Measurements from ENCODE around the gene APOBR. TPM values are rescaled to one million over a fixed set of nuclear protein-coding genes. Genes with fewer than 3 reads are reported as not detected.

The APOBR gene
- total and polyA plus RNA-seq, 2 of the 13 experiments (the other 11 are each of a cell fraction or from before 2014, with no cell fraction given), result 0.03 TPM; not detected in 1

- TF ChIP-seq ZNF337 (CRISPR knock-in tag; IDR thresholded peaks at IDR 0.05; ENCODE audit: borderline replicate concordance, low read depth), result no peak
- TF ChIP-seq SPEN (CRISPR knock-in tag; IDR thresholded peaks at IDR 0.05; ENCODE audit: low read depth), result no peak
- no peak for TF ChIP-seq ZNF782 (CRISPR knock-in tag; IDR thresholded peaks at IDR 0.05; ENCODE audit: borderline replicate concordance)
- TF ChIP-seq USF2 (IDR thresholded peaks at IDR 0.05; ENCODE audit: low read depth, low read length), result no peak
- TF ChIP-seq USF2 (CRISPR knock-in tag; IDR thresholded peaks at IDR 0.05; ENCODE audit: borderline replicate concordance), result no peak
- TF ChIP-seq GZF1 (CRISPR knock-in tag; IDR thresholded peaks at IDR 0.05), result no peak
- TF ChIP-seq ZSCAN20 (CRISPR knock-in tag; IDR thresholded peaks at IDR 0.05; ENCODE audit: borderline replicate concordance), result no peak
- peak; percentile 30; the same call in 1 of the 2 replicates for TF ChIP-seq ZNF574 (CRISPR knock-in tag; IDR thresholded peaks at IDR 0.05)
- TF ChIP-seq KMT2B (CRISPR knock-in tag; IDR thresholded peaks at IDR 0.05), result no peak
- TF ChIP-seq ZNF562 (CRISPR knock-in tag; IDR thresholded peaks at IDR 0.05; ENCODE audit: borderline replicate concordance), result no peak
- peak; percentile 25; the same call in 1 of the 2 replicates for TF ChIP-seq ZFX (CRISPR knock-in tag; IDR thresholded peaks at IDR 0.05; ENCODE audit: low read depth)
- no peak for TF ChIP-seq ZNF589 (CRISPR knock-in tag; conservative IDR thresholded peaks at IDR 0.05)
- no peak for TF ChIP-seq FIP1L1 (IDR thresholded peaks at IDR 0.05; ENCODE audit: borderline replicate concordance, insufficient read depth, low read depth, low read length)
- no peak for TF ChIP-seq ATRX (CRISPR knock-in tag; IDR thresholded peaks at IDR 0.05; ENCODE audit: borderline replicate concordance)
- TF ChIP-seq BRF2 (CRISPR knock-in tag; IDR thresholded peaks at IDR 0.05), result 0 out of 2 replicates have a peak, but pooled peaks have one; percentile 47
- no peak for TF ChIP-seq HMGA1 (CRISPR knock-in tag; conservative IDR thresholded peaks at IDR 0.05)
- no peak for TF ChIP-seq RAD51 (IDR thresholded peaks at IDR 0.05; ENCODE audit: borderline replicate concordance)
- TF ChIP-seq ZBTB2 (CRISPR knock-in tag; IDR thresholded peaks at IDR 0.05; ENCODE audit: low read depth), result no peak
- no peak for TF ChIP-seq DMAP1 (CRISPR knock-in tag; IDR thresholded peaks at IDR 0.05)
- TF ChIP-seq RBM39 (IDR thresholded peaks at IDR 0.05; ENCODE audit: low read depth, low read length, poor library complexity, severe bottlenecking), result no peak
Observed at GRCh38 chr16:28528463-28528867, 34.0 kb downstream of the APOBR start (continued).

Data from HepG2 (cell line).